Gastrocnemius medialis (tissue), 4 donors: ENCODE data around the gene KRTAP9-9. TPM values are rescaled to one million over a fixed set of nuclear protein-coding genes. Genes with fewer than 3 reads are reported as not detected.

ENCODE experiments used
- ATAC-seq, 2 donors: fragments of 150-250 bp; one replicate each; pipeline ENCODE4 v1.9.1; 2016
- DNase-seq, 2 donors: peaks; one replicate each; pipeline ENCODE4 v3.0.0-alpha.2; 2019
- H3K27ac ChIP-seq, 4 donors: fragments of 200-600 bp; sonication (generic); 1 replicate in 1 of 4; 2 replicates in 3 of 4; pipeline ENCODE4 v1.5.1; 2016 to 2018; ENCODE audit warnings: mild to moderate bottlenecking in 2 of 4, moderate library complexity in 1 of 4
- H3K27me3 ChIP-seq, 3 donors: fragments of 200-600 bp; sonication (generic) in 2 of 3; 1 replicate in 1 of 3; 2 replicates in 2 of 3; pipeline versions ENCODE4 v1.5.1 to v1.6.0; 2016 to 2019; ENCODE audit warnings: mild to moderate bottlenecking in 1 of 3, moderate library complexity in 1 of 3
- H3K36me3 ChIP-seq, 2 donors: fragments of 200-600 bp; sonication (generic) in 1 of 2; one replicate each; pipeline ENCODE4 v1.5.1; 2017 to 2018
- H3K4me1 ChIP-seq, 2 donors: fragments of 200-600 bp; sonication (generic) in 1 of 2; one replicate each; pipeline ENCODE4 v1.5.1; 2016 to 2017; ENCODE audit warnings: mild to moderate bottlenecking in 2 of 2
- H3K4me3 ChIP-seq, 4 donors: fragments of 200-600 bp; sonication (generic) in 3 of 4; 1 replicate in 1 of 4; 2 replicates in 3 of 4; pipeline ENCODE4 v1.5.1; 2016 to 2019; ENCODE audit warnings: mild to moderate bottlenecking in 2 of 4
- H3K9me3 ChIP-seq, 3 donors: fragments of 200-600 bp; sonication (generic) in 2 of 3; 1 replicate in 1 of 3; 2 replicates in 2 of 3; pipeline ENCODE4 v1.5.1; 2016 to 2019
- CTCF ChIP-seq, 5 experiments: fragments of 450-650 bp in 3 of 5; fragments of 200-600 bp in 2 of 5; sonication (generic) in 2 of 5; IDR thresholded peaks in 4 of 5; conservative IDR thresholded peaks in 1 of 5; 1 replicate in 4 of 5; 2 replicates in 1 of 5; pipeline ENCODE4 v1.5.1; 2016 to 2019; ENCODE audit warnings: antibody characterized with exemption in 5 of 5, mild to moderate bottlenecking in 3 of 5, moderate library complexity in 3 of 5
- POLR2A ChIP-seq, 2 donors: fragments of 450-650 bp; IDR thresholded peaks; one replicate each; pipeline ENCODE4 v1.6.1; 2017; ENCODE audit warnings: antibody characterized with exemption in 2 of 2, mild to moderate bottlenecking in 2 of 2, moderate library complexity in 2 of 2
- in situ Hi-C, 4 donors: fragments of 200-750 bp; cut with MboI; loops; one replicate each; pipeline versions ENCODE4 v1.15.0 to v1.8.0; 2017; ENCODE audit warnings: low sequenced_read_pairs in 4 of 4
- intact Hi-C: fragments of 100-400 bp; cut with DNase I; formaldehyde crosslinking; loops from one replicate; pipeline ENCODE4 v1.15.1; 2023; ENCODE audit warnings: low total_unique reads
- total RNA-seq, 4 donors: library from RNA; depleted of rRNA; stranded (reverse); fragments of >200 nt; gene quantifications; one replicate each; pipeline versions ENCODE4 v1.1.0 to v1.2.3, GENCODE V29; 2016

Gene KRTAP9-9
- total RNA-seq, 4 donors from 2014 or later, result not detected

- no peak overlapping the region for H3K27ac ChIP-seq
- no peaks in the 10 kb centered on the region for H3K36me3 ChIP-seq
- peaks cover 8 to 25% (median 18%) of the 10 kb centered on the region in 3 donors for H3K27me3 ChIP-seq
- intact Hi-C loops, result no loop called here
- H3K4me3 ChIP-seq, result no peak overlapping the region
- H3K9me3 ChIP-seq, result no peaks in the 10 kb centered on the region
- in situ Hi-C loops, result loop anchor here in 1 of 4 donors (25.0 kb wide), 1 partner anchor 392 kb away; no protein-coding TSS in a partner anchor
- ATAC-seq (no peak), DNase-seq (no peak)
- H3K4me1 ChIP-seq, result peaks cover 5 to 6% of the 10 kb centered on the region in 2 donors
- no peak for TF ChIP-seq CTCF (IDR thresholded peaks at IDR 0.05 in 4 of 5, conservative IDR thresholded peaks at IDR 0.05 in 1 of 5)
- no peak for TF ChIP-seq POLR2A (IDR thresholded peaks at IDR 0.05)
Measured at GRCh38 chr17:41304091-41304490, 48.9 kb downstream of the KRTAP9-9 start.

Other genes with a start within 250 kb of the KRTAP9-9 start
- gene KRTAP3-1, start 246.3 kb upstream of the KRTAP9-9 start, total RNA-seq, result not detected
- not detected for gene KRTAP1-5, start 228.2 kb upstream of the KRTAP9-9 start, total RNA-seq
- not detected for gene KRTAP1-4, start 225.2 kb upstream of the KRTAP9-9 start, total RNA-seq
- gene KRTAP1-3, start 220.5 kb upstream of the KRTAP9-9 start, total RNA-seq, result not detected
- gene KRTAP1-1, start 213.9 kb upstream of the KRTAP9-9 start, total RNA-seq, result not detected
- not detected for gene KRTAP2-1, start 208.1 kb upstream of the KRTAP9-9 start, total RNA-seq
- not detected for gene KRTAP2-2, start 200.2 kb upstream of the KRTAP9-9 start, total RNA-seq
- not detected for gene KRTAP2-3, start 195.3 kb upstream of the KRTAP9-9 start, total RNA-seq
- not detected for gene KRTAP2-4, start 189.5 kb upstream of the KRTAP9-9 start, total RNA-seq
- gene KRTAP4-7, start 171.2 kb upstream of the KRTAP9-9 start, total RNA-seq, result not detected
- not detected for gene KRTAP4-8, start 157.2 kb upstream of the KRTAP9-9 start, total RNA-seq
- gene KRTAP4-16, start 153.2 kb upstream of the KRTAP9-9 start, total RNA-seq, result not detected
- not detected for gene KRTAP4-9, start 150.0 kb upstream of the KRTAP9-9 start, total RNA-seq
- gene KRTAP4-11, start 137.0 kb upstream of the KRTAP9-9 start, total RNA-seq, result not detected
- not detected for gene KRTAP4-12, start 131.2 kb upstream of the KRTAP9-9 start, total RNA-seq
- gene KRTAP4-6, start 114.8 kb upstream of the KRTAP9-9 start, total RNA-seq, result not detected
- not detected for gene KRTAP4-5, start 105.6 kb upstream of the KRTAP9-9 start, total RNA-seq
- gene KRTAP4-4, start 94.6 kb upstream of the KRTAP9-9 start, total RNA-seq, result not detected
- not detected for gene KRTAP4-3, start 87.2 kb upstream of the KRTAP9-9 start, total RNA-seq
- not detected for gene KRTAP4-2, start 77.2 kb upstream of the KRTAP9-9 start, total RNA-seq
- gene KRTAP4-1, start 70.5 kb upstream of the KRTAP9-9 start, total RNA-seq, result not detected
- not detected for gene KRTAP9-1, start 65.5 kb upstream of the KRTAP9-9 start, total RNA-seq
- not detected for gene KRTAP9-2, start 28.7 kb upstream of the KRTAP9-9 start, total RNA-seq
- gene KRTAP9-3, start 22.9 kb upstream of the KRTAP9-9 start, total RNA-seq, result not detected
- gene KRTAP9-8, start 17.4 kb upstream of the KRTAP9-9 start, total RNA-seq, result not detected
- not detected for gene KRTAP9-4, start 5.7 kb upstream of the KRTAP9-9 start, total RNA-seq
- gene KRTAP9-6, start 10.0 kb downstream of the KRTAP9-9 start, total RNA-seq, result not detected
- not detected for gene KRTAP9-7, start 20.3 kb downstream of the KRTAP9-9 start, total RNA-seq
- gene KRTAP29-1, start 47.5 kb downstream of the KRTAP9-9 start, total RNA-seq, result not detected
- not detected for gene KRTAP16-1, start 53.9 kb downstream of the KRTAP9-9 start, total RNA-seq
- not detected for gene KRTAP17-1, start 60.3 kb downstream of the KRTAP9-9 start, total RNA-seq
- not detected for gene KRT33A, start 95.4 kb downstream of the KRTAP9-9 start, total RNA-seq
- not detected for gene KRT33B, start 114.4 kb downstream of the KRTAP9-9 start, total RNA-seq
- gene KRT34, start 126.9 kb downstream of the KRTAP9-9 start, total RNA-seq, result not detected
- gene KRT31, start 142.2 kb downstream of the KRTAP9-9 start, total RNA-seq, result 1 to 10 TPM in 1 of 4 donors, under 1 TPM in 3; 0.39 to 1.1 (median 0.62) TPM
- not detected for gene KRT37, start 169.2 kb downstream of the KRTAP9-9 start, total RNA-seq
- not detected for gene KRT38, start 185.6 kb downstream of the KRTAP9-9 start, total RNA-seq
- gene KRT32, start 212.0 kb downstream of the KRTAP9-9 start, total RNA-seq, result under 1 TPM in 1 of 4 donors, not detected in 3; 0.41 TPM
- gene KRT35, start 225.8 kb downstream of the KRTAP9-9 start, total RNA-seq, result not detected
- not detected for gene KRT36, start 234.5 kb downstream of the KRTAP9-9 start, total RNA-seq